ENCODE measurements around the gene TNXB. TPM values are rescaled to one million over a fixed set of nuclear protein-coding genes. Genes with fewer than 3 reads are reported as not detected.

The TNXB gene
- total and polyA plus RNA-seq, 9 of the 15 experiments (the other 6 are each of a cell fraction or from before 2014, with no cell fraction given): 0.14 to 28.1 (median 12.4) TPM

DNA sequence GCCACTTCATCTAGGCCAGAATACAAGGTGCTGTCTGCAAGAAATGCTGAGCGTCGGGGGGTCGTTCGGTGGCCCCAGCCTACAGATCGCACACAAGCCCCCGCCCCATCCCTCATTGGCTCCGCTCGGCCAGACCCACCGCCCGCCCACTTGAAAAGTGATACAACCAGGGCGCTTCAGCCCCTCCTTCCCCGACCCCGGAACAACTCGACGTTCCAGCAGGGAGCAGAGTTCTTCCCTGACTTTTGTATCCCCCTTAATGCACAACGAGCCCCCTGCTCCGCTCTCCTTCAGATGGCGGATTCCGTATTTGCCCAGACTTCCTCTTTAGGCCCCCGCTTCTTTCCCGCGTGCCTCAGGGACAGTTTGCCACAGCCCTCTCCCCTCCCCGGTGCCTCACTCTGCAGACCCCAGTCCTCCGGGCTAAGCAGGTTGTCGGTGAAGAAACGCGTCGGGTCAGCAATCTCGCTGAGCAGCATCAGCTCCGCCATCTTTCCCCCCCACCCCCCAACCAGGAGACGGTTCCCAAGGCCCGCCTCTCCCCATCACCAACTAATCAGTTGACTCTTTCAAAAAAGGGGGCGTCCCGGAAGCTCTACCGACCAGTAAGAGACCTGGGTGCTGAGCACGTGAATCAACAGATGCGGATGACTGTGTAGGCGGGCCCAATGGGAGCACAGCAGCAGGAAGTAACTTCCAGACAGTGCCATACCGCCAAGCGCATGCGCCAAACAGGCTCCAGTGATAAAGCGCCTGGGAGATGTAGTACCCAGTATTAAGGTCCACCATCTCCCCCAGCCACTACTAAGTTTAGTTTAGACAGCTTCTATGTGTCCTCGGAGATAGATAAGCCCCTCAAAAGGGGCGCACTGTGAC is 18.8 kb upstream of the TNXB start, which contains the start of gene ATF6B (continued):
- TF ChIP-seq, protein P1, sequence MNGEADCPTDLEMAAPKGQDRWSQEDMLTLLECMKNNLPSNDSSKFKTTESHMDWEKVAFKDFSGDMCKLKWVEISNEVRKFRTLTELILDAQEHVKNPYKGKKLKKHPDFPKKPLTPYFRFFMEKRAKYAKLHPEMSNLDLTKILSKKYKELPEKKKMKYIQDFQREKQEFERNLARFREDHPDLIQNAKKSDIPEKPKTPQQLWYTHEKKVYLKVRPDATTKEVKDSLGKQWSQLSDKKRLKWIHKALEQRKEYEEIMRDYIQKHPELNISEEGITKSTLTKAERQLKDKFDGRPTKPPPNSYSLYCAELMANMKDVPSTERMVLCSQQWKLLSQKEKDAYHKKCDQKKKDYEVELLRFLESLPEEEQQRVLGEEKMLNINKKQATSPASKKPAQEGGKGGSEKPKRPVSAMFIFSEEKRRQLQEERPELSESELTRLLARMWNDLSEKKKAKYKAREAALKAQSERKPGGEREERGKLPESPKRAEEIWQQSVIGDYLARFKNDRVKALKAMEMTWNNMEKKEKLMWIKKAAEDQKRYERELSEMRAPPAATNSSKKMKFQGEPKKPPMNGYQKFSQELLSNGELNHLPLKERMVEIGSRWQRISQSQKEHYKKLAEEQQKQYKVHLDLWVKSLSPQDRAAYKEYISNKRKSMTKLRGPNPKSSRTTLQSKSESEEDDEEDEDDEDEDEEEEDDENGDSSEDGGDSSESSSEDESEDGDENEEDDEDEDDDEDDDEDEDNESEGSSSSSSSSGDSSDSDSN (IDR thresholded peaks at IDR 0.05; ENCODE audit: borderline replicate concordance in 1 of 2, low read depth in 2 of 2, low read length in 2 of 2): no peak
- TF ChIP-seq ZNF584 (CRISPR knock-in tag; IDR thresholded peaks at IDR 0.05; ENCODE audit: low read depth): no peak
- peak; percentile 71 for TF ChIP-seq GABPB1 (CRISPR knock-in tag; IDR thresholded peaks at IDR 0.05)
- no peak for TF ChIP-seq ZBTB8A (IDR thresholded peaks at IDR 0.05; ENCODE audit: partially characterized antibody)
- no peak for TF ChIP-seq ZNF507 (tag; conservative IDR thresholded peaks at IDR 0.05)
- TF ChIP-seq MEF2D (tag; conservative IDR thresholded peaks at IDR 0.05; ENCODE audit: low read depth): no peak
- no peak for TF ChIP-seq ZNF717 (CRISPR knock-in tag; IDR thresholded peaks at IDR 0.05)
- no peak for TF ChIP-seq ZNF212 (CRISPR knock-in tag; IDR thresholded peaks at IDR 0.05)
- TF ChIP-seq ZNF134 (CRISPR knock-in tag; conservative IDR thresholded peaks at IDR 0.05): no peak
- TF ChIP-seq, protein P2, sequence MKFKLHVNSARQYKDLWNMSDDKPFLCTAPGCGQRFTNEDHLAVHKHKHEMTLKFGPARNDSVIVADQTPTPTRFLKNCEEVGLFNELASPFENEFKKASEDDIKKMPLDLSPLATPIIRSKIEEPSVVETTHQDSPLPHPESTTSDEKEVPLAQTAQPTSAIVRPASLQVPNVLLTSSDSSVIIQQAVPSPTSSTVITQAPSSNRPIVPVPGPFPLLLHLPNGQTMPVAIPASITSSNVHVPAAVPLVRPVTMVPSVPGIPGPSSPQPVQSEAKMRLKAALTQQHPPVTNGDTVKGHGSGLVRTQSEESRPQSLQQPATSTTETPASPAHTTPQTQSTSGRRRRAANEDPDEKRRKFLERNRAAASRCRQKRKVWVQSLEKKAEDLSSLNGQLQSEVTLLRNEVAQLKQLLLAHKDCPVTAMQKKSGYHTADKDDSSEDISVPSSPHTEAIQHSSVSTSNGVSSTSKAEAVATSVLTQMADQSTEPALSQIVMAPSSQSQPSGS (CRISPR knock-in tag; IDR thresholded peaks at IDR 0.05): no peak
- no peak for TF ChIP-seq HMG20A (CRISPR knock-in tag; conservative IDR thresholded peaks at IDR 0.05)
- no peak for TF ChIP-seq POLR2AphosphoS2 (IDR thresholded peaks at IDR 0.05; ENCODE audit: low read length)
- TF ChIP-seq, protein P3, sequence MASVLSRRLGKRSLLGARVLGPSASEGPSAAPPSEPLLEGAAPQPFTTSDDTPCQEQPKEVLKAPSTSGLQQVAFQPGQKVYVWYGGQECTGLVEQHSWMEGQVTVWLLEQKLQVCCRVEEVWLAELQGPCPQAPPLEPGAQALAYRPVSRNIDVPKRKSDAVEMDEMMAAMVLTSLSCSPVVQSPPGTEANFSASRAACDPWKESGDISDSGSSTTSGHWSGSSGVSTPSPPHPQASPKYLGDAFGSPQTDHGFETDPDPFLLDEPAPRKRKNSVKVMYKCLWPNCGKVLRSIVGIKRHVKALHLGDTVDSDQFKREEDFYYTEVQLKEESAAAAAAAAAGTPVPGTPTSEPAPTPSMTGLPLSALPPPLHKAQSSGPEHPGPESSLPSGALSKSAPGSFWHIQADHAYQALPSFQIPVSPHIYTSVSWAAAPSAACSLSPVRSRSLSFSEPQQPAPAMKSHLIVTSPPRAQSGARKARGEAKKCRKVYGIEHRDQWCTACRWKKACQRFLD (CRISPR knock-in tag; IDR thresholded peaks at IDR 0.05): no peak
- TF ChIP-seq NFXL1 (CRISPR knock-in tag; IDR thresholded peaks at IDR 0.05): no peak
- peak; percentile 75; the same call in 1 of the 2 replicates for TF ChIP-seq PML (IDR thresholded peaks at IDR 0.05; ENCODE audit: low read length)
- TF ChIP-seq, protein P4, sequence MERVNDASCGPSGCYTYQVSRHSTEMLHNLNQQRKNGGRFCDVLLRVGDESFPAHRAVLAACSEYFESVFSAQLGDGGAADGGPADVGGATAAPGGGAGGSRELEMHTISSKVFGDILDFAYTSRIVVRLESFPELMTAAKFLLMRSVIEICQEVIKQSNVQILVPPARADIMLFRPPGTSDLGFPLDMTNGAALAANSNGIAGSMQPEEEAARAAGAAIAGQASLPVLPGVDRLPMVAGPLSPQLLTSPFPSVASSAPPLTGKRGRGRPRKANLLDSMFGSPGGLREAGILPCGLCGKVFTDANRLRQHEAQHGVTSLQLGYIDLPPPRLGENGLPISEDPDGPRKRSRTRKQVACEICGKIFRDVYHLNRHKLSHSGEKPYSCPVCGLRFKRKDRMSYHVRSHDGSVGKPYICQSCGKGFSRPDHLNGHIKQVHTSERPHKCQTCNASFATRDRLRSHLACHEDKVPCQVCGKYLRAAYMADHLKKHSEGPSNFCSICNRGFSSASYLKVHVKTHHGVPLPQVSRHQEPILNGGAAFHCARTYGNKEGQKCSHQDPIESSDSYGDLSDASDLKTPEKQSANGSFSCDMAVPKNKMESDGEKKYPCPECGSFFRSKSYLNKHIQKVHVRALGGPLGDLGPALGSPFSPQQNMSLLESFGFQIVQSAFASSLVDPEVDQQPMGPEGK (CRISPR knock-in tag; IDR thresholded peaks at IDR 0.05; ENCODE audit: borderline replicate concordance): no peak
- no peak for TF ChIP-seq IRF2 (CRISPR knock-in tag; IDR thresholded peaks at IDR 0.05)
- no peak for TF ChIP-seq PCBP1 (IDR thresholded peaks at IDR 0.05; ENCODE audit: low read depth, low read length, poor library complexity, severe bottlenecking)
- TF ChIP-seq CBX5 (IDR thresholded peaks at IDR 0.05; ENCODE audit: borderline replicate concordance, low read depth): no peak
- no peak for TF ChIP-seq NCOA2 (IDR thresholded peaks at IDR 0.05; ENCODE audit: partially characterized antibody in 2 of 2)
- TF ChIP-seq TEAD2 (tag; IDR thresholded peaks at IDR 0.05): no peak

Measured in K562 (cell line).